ENCODE results near the gene ACAP3.

DNA sequence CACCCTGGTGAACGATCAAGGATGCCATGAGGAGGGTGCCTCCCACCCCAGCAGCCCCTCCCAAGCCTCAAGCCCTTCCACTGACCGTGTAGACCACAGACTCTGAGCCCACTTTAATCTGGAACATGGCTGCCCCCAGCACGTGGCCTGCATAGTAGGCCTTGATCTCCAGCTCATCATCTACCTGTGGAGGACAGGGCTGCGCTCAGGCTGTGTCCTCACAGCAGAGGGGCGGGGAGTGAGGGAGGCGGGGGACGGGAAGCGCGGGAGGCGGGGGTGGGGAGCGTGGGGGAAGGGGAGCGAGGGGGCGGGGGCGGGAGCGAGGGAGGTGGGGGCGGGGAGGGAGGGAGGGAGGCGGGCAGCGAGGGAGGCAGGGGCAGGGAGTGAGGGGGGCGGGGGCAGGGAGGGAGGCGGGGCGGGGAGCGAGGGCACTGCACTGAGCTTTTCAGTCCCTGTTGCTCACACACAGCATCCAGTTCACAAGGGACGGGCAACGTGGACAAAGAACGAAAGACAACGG is 7.8 kb upstream of the ACAP3 start:
- TF ChIP-seq GATA2 (IDR thresholded peaks at IDR 0.05; ENCODE audit: low read depth, low read length) = no peak
- TF ChIP-seq GATA3 (IDR thresholded peaks at IDR 0.05; ENCODE audit: low read depth, low read length) = no peak
